Neuron (in vitro differentiated cells): Measurements from ENCODE around the gene NBPF6.
"Not testable (repeated sequence)": the region's sequence is repeated elsewhere in the genome, so short reads cannot be mapped to it uniquely, and the experiment has no call there.

Source experiments
- H2AFZ ChIP-seq: one replicate; pipeline ENCODE4 v1.6.1; 2013; ENCODE audit warnings: low read depth, mild to moderate bottlenecking, inconsistent platforms, low read length, moderate library complexity
- H3K27me3 ChIP-seq: one replicate; pipeline ENCODE4 v1.6.1; 2013; ENCODE audit warnings: low read length; ENCODE audit not compliant: insufficient read depth
- H3K36me3 ChIP-seq: one replicate; pipeline ENCODE4 v1.6.1; 2013; ENCODE audit warnings: low read length; ENCODE audit not compliant: insufficient read depth
- H3K4me1 ChIP-seq: one replicate; pipeline ENCODE4 v1.6.1; 2013; ENCODE audit warnings: low read length; ENCODE audit not compliant: insufficient read depth
- H3K4me3 ChIP-seq: 2 replicates; pipeline ENCODE4 v1.5.1; 2013; ENCODE audit warnings: mild to moderate bottlenecking, low read length, moderate library complexity
- H3K9me3 ChIP-seq: one replicate; pipeline ENCODE4 v1.6.1; 2013; ENCODE audit warnings: low read length

Gene NBPF6

DNA sequence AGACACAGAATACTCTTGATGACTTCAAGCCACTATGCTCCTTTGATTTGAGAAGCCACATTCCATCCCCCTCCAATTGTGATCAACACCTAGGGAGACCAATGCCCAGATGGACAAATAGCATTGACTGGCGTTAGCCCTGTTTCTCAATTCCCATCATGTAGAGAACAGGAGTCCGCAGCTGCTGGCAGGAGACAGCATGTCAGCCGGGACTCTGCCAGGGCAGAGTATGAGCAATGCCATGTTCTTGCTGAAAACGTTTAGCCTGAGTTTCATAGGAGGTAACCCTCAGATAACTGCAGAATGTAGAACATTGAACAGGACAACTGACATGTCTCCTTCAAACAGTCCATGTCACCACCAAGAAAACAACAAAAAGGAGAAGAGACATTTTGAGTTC is 20.6 kb downstream of the NBPF6 start:
- H3K4me3 ChIP-seq, H3K9me3 ChIP-seq, H3K36me3 ChIP-seq, H3K4me1 ChIP-seq, H3K27me3 ChIP-seq, H2AFZ ChIP-seq: not testable (repeated sequence)

- H3K27me3 ChIP-seq, H3K4me3 ChIP-seq, H3K36me3 ChIP-seq, H2AFZ ChIP-seq, H3K4me1 ChIP-seq, H3K9me3 ChIP-seq: not testable (repeated sequence)
Observed at GRCh38 chr1:108474516-108474915, 24.4 kb downstream of the NBPF6 start.

- Histone ChIP-seq H3K4me3 (no peak overlapping the region), H2AFZ (no peak overlapping the region), H3K4me1 (no peaks in the 10 kb centered on the region), H3K9me3 (no peaks in the 10 kb centered on the region), H3K27me3 (no peaks in the 10 kb centered on the region), H3K36me3 (no peaks in the 10 kb centered on the region)
Observed at GRCh38 chr1:108478429-108479015, 28.4 kb downstream of the NBPF6 start.

DNA sequence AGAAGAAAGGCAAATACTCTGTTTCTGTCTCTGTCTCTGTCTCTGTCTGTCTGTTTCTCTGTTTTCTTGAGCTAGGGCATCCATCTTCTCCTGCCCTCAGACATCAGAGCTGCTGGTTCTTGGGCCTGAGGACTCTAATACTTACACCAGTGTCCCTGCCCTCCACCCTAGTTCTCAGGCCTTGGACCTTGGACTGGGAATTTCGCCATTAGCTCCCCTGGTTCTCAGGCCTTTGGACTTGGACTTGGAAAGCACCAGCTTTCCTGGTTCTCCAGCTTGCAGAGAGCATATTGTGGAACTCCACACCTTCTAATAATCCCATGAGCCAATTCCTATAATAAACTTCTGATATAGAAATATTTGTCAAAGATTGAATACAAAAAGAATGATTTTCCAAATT is 32.6 kb downstream of the NBPF6 start:
- no peaks in the 10 kb centered on the region for H3K9me3 ChIP-seq
- no peak overlapping the region for H3K4me3 ChIP-seq
- no peaks in the 10 kb centered on the region for H3K4me1 ChIP-seq
- H3K27me3 ChIP-seq = no peaks in the 10 kb centered on the region
- no peaks in the 10 kb centered on the region for H3K36me3 ChIP-seq
- no peak overlapping the region for H2AFZ ChIP-seq

DNA sequence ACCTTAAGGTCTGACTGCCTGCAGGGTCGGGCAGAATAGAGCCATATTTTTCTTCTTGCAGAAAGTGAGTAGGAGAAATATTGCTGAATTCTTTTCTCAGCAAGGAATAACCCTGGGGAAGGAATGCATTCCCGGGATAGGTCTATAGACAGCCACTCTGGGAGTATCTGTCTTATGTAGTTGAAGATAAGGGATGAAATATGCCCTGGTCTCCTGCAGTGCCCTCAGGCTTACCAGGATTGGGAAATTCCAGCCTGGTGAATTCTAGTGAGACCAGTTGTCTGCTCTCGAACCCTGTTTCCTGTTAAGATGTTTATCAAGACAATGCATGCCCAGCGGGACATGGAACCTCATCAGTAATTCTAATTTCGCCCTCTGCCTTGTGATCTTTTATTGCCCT is 35.8 kb downstream of the NBPF6 start:
- not testable (repeated sequence) for H3K9me3 ChIP-seq, H3K4me1 ChIP-seq, H2AFZ ChIP-seq, H3K36me3 ChIP-seq, H3K4me3 ChIP-seq, H3K27me3 ChIP-seq

DNA sequence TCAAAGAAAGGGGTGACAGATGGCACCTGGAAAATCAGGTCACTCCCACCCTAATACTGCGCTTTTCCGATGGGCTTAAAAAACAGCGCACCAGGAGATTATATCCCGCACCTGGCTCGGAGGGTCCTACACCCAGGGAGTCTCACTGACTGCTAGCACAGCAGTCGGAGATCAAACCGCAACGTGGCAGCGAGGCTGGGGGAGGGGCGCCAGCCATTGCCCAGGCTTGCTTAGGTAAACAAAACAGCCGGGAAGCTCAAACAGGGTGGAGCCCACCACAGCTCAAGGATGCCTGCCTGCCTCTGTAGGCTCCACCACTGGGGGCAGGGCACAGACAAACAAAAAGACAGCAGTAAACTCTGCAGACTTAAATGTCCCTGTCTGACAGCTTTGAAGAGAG is 36.6 kb downstream of the NBPF6 start:
- not testable (repeated sequence) for H2AFZ ChIP-seq, H3K27me3 ChIP-seq, H3K36me3 ChIP-seq, H3K4me3 ChIP-seq, H3K9me3 ChIP-seq, H3K4me1 ChIP-seq

- not testable (repeated sequence) for H3K27me3 ChIP-seq, H3K4me3 ChIP-seq, H2AFZ ChIP-seq, H3K36me3 ChIP-seq, H3K4me1 ChIP-seq, H3K9me3 ChIP-seq
Observed at GRCh38 chr1:108495008-108495407, 44.9 kb downstream of the NBPF6 start.

DNA sequence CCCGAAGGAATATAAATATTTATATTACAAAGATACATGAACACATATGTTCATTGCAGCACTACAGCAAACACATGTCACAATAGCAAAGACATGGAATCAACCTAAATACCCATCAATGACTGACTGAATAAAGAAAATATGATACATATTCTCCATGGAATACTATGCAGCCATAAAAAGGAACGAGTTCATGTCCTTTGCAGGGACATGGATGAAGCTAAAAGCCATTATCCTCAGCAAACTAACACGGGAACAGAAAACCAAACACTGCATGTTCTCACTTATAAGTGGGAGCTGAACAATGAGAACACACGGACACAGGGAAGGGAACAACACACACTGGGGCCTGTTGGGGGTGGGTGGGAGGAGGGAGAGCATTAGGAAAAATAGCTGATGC is 46.7 kb downstream of the NBPF6 start:
- H3K4me3 ChIP-seq, H3K36me3 ChIP-seq, H3K27me3 ChIP-seq, H3K9me3 ChIP-seq, H3K4me1 ChIP-seq, H2AFZ ChIP-seq: not testable (repeated sequence)

DNA sequence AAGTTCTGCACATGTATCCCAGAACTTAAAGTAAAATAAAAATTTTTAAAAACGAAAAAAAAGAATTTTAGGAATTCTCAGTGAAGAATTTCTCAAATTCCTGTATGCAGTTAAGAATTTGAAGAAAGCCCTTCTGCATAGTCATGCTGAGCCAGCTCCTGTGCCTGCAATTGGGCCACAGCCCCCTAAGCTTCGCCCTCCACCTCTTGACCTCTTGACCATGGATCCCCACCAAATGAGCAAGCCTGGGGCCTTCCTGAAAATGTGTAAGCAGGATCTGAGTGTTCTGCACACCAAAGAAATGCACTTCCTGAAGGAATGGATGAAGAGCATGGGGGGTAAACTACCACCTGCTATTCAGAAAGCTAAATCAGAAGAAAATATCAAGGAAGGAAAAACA is 52.0 kb downstream of the NBPF6 start:
- H3K4me3 ChIP-seq = no peak overlapping the region
- H3K36me3 ChIP-seq = no peaks in the 10 kb centered on the region
- no peaks in the 10 kb centered on the region for H3K27me3 ChIP-seq
- peaks cover 1% of the 10 kb centered on the region for H3K4me1 ChIP-seq
- H2AFZ ChIP-seq = no peak overlapping the region
- H3K9me3 ChIP-seq = no peaks in the 10 kb centered on the region

DNA sequence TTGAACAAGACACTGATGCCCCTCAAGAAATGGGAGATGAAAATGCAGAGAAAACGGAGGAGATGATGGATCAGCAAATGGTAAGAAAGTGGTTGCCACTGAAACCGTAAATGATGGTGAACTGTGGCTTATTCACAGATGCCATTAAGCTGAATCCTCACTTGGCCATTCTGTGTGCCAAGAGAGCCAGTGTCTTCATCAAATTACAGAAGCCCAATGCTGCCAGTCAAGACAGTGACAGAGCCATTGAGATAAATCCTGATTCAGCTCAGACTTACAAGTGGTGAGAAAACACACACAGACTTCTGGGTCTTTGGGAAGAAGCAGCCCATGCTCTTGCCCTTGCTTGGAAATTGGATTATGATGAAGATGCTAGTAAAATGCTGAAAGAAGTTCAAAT is 52.5 kb downstream of the NBPF6 start:
- H3K9me3 ChIP-seq = no peaks in the 10 kb centered on the region
- peaks cover 1% of the 10 kb centered on the region for H3K4me1 ChIP-seq
- H3K27me3 ChIP-seq = no peaks in the 10 kb centered on the region
- H3K4me3 ChIP-seq = no peak overlapping the region
- no peaks in the 10 kb centered on the region for H3K36me3 ChIP-seq
- no peak overlapping the region for H2AFZ ChIP-seq

DNA sequence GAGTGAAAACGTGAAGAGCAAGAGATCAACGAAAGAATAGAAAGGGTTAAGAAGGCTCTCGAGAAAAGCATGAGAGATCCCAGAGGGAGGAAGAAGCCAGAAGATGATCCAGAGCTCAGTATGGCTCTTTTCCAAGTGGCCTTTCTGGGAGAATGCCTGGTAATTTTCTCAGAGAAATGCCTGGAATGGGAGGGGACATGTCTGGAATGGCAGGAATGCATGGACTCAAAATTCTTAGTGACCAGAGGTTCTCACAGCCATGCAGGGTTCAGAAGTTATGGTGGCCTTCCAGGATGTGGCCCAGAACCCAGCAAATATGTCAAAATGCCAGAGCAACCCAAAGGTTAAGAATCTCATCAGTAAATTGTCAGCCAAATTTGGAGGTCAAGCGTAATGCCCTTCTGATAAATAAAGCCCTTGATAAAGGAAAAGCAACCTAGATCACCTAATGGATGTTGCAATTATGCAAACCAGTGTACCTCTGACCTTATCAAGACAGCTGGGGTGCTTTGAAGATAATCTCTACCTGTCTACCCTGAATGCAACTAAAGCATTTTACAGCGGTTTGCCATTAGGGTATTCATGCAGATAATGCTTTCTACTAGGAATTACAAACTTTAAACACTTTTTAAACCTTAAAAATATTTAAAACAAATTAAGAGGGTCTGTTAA is 53.1 kb downstream of the NBPF6 start:
- Histone ChIP-seq H3K36me3 (no peaks in the 10 kb centered on the region), H3K4me3 (no peak overlapping the region), H3K4me1 (peaks cover 1% of the 10 kb centered on the region), H3K9me3 (no peaks in the 10 kb centered on the region), H3K27me3 (no peaks in the 10 kb centered on the region), H2AFZ (no peak overlapping the region)

DNA sequence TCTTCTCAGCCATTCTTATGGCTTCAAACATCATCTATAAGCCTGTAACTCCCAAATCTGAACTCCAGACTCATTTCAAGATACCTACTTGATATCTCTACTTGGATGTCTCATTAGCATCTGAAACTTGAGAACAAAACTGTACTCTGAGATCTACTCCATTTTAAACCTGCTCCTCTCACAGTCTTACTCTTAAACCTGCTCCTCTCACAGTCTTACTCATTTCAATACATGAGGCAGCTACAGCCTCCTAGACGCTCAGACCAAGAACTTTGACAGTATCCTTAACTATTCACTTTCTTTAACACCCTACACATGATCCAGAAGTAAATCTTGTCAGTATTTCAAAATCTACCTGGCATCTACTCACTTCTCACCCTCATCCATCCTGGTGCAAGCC is 54.3 kb downstream of the NBPF6 start:
- Histone ChIP-seq H3K4me3 (no peak overlapping the region), H3K27me3 (no peaks in the 10 kb centered on the region), H3K4me1 (peaks cover 1% of the 10 kb centered on the region), H3K9me3 (no peaks in the 10 kb centered on the region), H3K36me3 (no peaks in the 10 kb centered on the region), H2AFZ (no peak overlapping the region)

DNA sequence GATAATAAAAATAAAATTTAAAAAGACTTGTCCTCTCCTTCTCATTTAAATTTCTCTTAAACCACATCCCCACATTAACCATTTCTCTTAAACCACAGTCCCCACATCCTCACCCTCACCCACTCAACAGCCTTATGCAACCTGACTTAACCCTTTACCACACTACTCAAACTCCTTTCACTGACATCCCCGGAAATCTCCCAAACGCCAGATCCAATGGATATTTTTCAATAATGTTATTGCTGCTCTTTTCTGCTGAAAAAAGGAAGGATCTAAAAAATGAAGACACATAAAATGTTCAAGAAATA is 55.6 kb downstream of the NBPF6 start:
- peaks cover 1% of the 10 kb centered on the region for H3K4me1 ChIP-seq
- H3K9me3 ChIP-seq = no peaks in the 10 kb centered on the region
- H3K4me3 ChIP-seq = no peak overlapping the region
- H2AFZ ChIP-seq = no peak overlapping the region
- no peaks in the 10 kb centered on the region for H3K27me3 ChIP-seq
- H3K36me3 ChIP-seq = no peaks in the 10 kb centered on the region

DNA sequence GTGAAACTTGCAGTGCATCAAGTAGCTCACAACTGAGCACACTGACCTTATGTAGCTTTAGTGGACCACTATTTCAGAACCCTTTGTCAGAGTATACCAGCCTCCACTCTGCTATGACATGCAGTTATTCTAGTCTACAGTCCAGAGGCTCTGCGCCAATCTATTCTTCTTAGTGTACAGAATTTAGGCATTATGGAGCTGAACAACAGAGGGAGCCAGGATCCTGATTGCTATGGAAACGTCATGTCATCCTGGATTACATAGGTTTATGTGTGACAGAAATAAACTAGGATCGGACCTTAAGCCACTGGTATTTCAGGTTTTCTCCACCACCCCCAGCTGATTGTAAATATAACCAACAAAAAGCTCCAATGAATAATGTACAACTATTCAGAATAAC is 61.6 kb downstream of the NBPF6 start:
- Histone ChIP-seq H3K9me3 (no peaks in the 10 kb centered on the region), H3K4me3 (no peak overlapping the region), H3K36me3 (no peaks in the 10 kb centered on the region), H3K27me3 (no peaks in the 10 kb centered on the region), H3K4me1 (peaks cover 5% of the 10 kb centered on the region), H2AFZ (no peak overlapping the region)
